Tibial artery (tissue), 4 donors: Measurements from ENCODE around the gene GRIK4.

ENCODE experiments used
- DNase-seq, 2 donors: peaks; one replicate each; pipeline ENCODE4 v3.0.0-alpha.2; 2019
- H3K27ac ChIP-seq, 2 donors: fragments of 200-600 bp; sonication (generic) in 1 of 2; 1 replicate in 1 of 2; 2 replicates in 1 of 2; pipeline ENCODE4 v1.5.1; 2018 to 2019; ENCODE audit warnings: mild to moderate bottlenecking in 1 of 2
- H3K27me3 ChIP-seq, 2 donors: fragments of 200-600 bp; sonication (generic) in 1 of 2; one replicate each; pipeline versions ENCODE4 v1.5.1 to v1.6.0; 2016 to 2019
- H3K36me3 ChIP-seq, 3 donors: fragments of 200-600 bp; sonication (generic) in 2 of 3; one replicate each; pipeline ENCODE4 v1.5.1; 2016 to 2019; ENCODE audit warnings: mild to moderate bottlenecking in 2 of 3
- H3K4me1 ChIP-seq, 4 donors: fragments of 200-600 bp; sonication (generic) in 2 of 4; 1 replicate in 3 of 4; 2 replicates in 1 of 4; pipeline ENCODE4 v1.5.1; 2016 to 2019
- H3K4me3 ChIP-seq, 2 donors: fragments of 200-600 bp; sonication (generic) in 1 of 2; 1 replicate in 1 of 2; 2 replicates in 1 of 2; pipeline ENCODE4 v1.5.1; 2018 to 2019; ENCODE audit warnings: mild to moderate bottlenecking in 2 of 2
- H3K9me3 ChIP-seq, 3 donors: fragments of 200-600 bp; sonication (generic) in 1 of 3; one replicate each; pipeline ENCODE4 v1.5.1; 2016 to 2019
- intact Hi-C: fragments of 100-400 bp; cut with DNase I; formaldehyde crosslinking; loops from one replicate; pipeline ENCODE4 v1.15.0; 2023; ENCODE audit warnings: low total_unique reads
- TF ChIP-seq, protein P1 (sequence below), 2 experiments: fragments of 200-600 bp in 1 of 2; fragments of 450-650 bp in 1 of 2; IDR thresholded peaks; one replicate each; pipeline ENCODE4 v1.5.1; 2017 to 2019; ENCODE audit warnings: antibody characterized with exemption in 2 of 2, mild to moderate bottlenecking in 1 of 2, moderate library complexity in 1 of 2

GRIK4 gene

DNA sequence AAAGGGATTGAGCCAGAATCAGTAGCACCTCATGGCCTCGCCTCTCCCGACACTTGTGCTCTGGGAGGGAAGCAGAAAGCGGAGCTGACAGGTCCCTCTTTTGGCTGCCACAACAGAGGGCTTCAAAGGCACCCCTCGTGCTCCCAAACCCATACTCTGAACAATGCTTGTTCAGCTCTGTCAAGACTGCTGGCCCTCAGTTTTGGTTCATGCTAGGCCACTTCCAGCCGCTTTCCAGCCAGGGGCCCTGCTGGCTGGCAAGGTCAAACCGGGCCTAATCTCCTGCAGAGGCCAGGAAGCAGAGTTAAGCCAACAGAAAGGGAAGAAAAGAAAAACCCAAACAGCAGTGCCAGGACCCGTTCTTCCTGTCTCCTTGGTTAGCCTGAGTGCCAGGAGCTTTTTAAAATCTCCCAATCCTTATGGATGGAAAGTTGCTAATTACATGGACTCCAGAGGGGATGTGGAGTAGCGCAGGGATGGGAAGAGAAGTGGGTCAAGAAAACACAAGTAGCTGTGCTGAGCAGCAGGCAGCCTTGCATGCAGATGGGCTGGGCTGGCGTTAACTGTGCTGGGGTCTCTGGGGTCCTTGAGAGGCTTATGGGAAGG is 150.6 kb downstream of the GRIK4 start:
- intact Hi-C loops = no loop called here
- Histone ChIP-seq H3K27me3 (peaks cover 0 to 43% of the 10 kb centered on the region in 2 donors), H3K27ac (no peak overlapping the region), H3K4me1 (no peaks in the 10 kb centered on the region), H3K9me3 (no peaks in the 10 kb centered on the region), H3K4me3 (no peak overlapping the region), H3K36me3 (no peaks in the 10 kb centered on the region)
- no peak for DNase-seq
- TF ChIP-seq, protein P1, sequence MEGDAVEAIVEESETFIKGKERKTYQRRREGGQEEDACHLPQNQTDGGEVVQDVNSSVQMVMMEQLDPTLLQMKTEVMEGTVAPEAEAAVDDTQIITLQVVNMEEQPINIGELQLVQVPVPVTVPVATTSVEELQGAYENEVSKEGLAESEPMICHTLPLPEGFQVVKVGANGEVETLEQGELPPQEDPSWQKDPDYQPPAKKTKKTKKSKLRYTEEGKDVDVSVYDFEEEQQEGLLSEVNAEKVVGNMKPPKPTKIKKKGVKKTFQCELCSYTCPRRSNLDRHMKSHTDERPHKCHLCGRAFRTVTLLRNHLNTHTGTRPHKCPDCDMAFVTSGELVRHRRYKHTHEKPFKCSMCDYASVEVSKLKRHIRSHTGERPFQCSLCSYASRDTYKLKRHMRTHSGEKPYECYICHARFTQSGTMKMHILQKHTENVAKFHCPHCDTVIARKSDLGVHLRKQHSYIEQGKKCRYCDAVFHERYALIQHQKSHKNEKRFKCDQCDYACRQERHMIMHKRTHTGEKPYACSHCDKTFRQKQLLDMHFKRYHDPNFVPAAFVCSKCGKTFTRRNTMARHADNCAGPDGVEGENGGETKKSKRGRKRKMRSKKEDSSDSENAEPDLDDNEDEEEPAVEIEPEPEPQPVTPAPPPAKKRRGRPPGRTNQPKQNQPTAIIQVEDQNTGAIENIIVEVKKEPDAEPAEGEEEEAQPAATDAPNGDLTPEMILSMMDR (IDR thresholded peaks at IDR 0.05) = no peak

DNA sequence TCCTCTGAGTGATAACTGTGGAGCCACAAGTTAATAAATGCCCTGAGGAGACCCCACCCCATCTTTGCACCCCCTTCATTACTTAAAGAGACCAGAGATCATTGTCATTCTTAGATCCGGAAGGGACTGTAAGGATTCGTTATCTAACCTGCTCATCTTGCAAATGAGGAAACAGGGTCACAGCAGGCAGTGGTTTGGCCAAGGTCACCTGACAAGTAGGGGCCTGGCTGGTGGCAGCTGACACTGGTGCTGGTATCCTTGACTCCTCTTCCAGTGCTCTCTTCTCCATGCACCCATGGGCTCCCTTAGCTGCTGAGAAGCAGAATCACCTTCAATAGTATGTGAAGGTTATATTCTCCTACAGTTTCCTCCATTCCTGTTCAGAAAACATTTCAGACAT is 151.6 kb downstream of the GRIK4 start:
- Histone ChIP-seq H3K4me3 (no peak overlapping the region), H3K36me3 (no peaks in the 10 kb centered on the region), H3K9me3 (no peaks in the 10 kb centered on the region), H3K27ac (no peak overlapping the region), H3K4me1 (no peaks in the 10 kb centered on the region), H3K27me3 (peaks cover 0 to 50% of the 10 kb centered on the region in 2 donors)
- TF ChIP-seq, protein P1 (IDR thresholded peaks at IDR 0.05) = no peak
- intact Hi-C loops = no loop called here
- DNase-seq = no peak

DNA sequence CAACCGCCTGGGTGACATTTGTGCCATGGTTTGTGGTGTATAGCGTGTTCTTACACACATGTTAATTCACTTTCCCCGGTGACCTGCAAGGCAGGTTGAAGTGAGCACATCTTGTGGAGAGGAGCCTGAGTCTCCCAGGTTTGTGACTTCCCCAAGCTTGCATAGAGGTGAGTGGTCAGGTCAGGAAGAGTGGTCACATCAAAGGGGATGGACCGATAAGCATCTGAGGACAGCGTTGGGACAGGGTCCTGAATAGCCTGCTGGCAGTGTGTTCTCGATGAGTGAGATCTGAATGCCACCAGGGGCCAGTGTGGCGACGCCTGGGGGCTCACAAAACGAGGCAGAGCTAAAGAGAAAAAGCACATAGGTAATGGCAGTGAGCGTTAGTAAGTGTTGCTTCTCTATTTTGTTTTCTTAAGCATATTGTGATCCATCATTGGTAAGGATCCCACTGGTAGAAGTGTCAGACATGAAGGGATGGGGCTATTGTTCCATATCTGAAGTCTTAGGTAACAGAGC is 154.6 kb downstream of the GRIK4 start:
- Histone ChIP-seq H3K27ac (no peak overlapping the region), H3K4me3 (no peak overlapping the region), H3K4me1 (no peaks in the 10 kb centered on the region), H3K36me3 (no peaks in the 10 kb centered on the region), H3K27me3 (peaks cover 0 to 34% of the 10 kb centered on the region in 2 donors), H3K9me3 (no peaks in the 10 kb centered on the region)
- intact Hi-C loops = no loop called here
- TF ChIP-seq, protein P1 (IDR thresholded peaks at IDR 0.05) = no peak
- no peak for DNase-seq

DNA sequence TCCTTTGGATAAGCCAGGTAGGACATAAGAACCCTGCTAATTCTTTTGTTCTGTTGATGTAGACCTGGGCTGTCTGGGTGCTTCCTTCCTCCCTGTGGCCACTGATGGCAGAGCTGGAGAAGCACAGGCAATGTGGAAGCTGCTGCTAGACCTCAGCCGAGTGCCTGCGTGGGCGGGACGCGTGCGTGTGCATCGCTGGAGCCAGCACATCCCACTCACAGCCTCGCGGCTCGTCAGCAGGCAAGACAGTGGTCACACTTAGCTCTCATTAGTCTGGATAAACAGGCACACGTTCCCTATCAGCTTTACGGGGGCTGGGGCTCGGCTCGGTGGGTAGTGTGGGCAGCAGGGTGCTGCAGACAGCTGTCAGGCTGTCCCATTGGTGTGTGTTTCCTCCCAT is 155.7 kb downstream of the GRIK4 start:
- Histone ChIP-seq H3K27ac (no peak overlapping the region), H3K4me1 (no peaks in the 10 kb centered on the region), H3K4me3 (no peak overlapping the region), H3K27me3 (peaks cover 0 to 27% of the 10 kb centered on the region in 2 donors), H3K9me3 (no peaks in the 10 kb centered on the region), H3K36me3 (no peaks in the 10 kb centered on the region)
- no peak for DNase-seq
- intact Hi-C loops = no loop called here
- TF ChIP-seq, protein P1 (IDR thresholded peaks at IDR 0.05) = no peak

DNA sequence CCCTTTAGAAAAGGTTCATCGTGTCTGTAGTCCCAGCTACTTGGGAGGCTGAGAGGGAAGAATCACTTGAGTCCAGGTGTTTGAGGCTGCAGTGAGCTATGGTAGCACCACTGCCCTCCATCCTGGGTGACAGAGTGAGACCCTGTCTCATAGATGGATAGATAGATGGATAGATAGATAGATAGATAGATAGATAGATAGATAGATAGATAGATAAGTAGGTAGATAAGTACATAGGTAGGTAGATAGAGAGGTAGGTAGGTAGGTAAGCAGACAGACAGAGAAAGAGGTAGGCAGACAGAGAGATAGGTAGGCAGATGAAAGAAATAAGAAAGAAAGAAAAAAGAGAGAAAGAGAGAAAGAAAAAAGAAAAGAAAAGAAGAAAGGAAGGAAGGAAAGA is 156.4 kb downstream of the GRIK4 start:
- H3K36me3 ChIP-seq = no peaks in the 10 kb centered on the region
- no peak overlapping the region for H3K4me3 ChIP-seq
- H3K27ac ChIP-seq = no peak overlapping the region
- no peaks in the 10 kb centered on the region for H3K4me1 ChIP-seq
- TF ChIP-seq, protein P1 (IDR thresholded peaks at IDR 0.05) = no peak
- H3K27me3 ChIP-seq = peaks cover 0 to 26% of the 10 kb centered on the region in 2 donors
- DNase-seq = no peak
- intact Hi-C loops = no loop called here
- H3K9me3 ChIP-seq = no peaks in the 10 kb centered on the region
